Measurements from ENCODE around the gene AFF2.

AFF2 gene

DNA sequence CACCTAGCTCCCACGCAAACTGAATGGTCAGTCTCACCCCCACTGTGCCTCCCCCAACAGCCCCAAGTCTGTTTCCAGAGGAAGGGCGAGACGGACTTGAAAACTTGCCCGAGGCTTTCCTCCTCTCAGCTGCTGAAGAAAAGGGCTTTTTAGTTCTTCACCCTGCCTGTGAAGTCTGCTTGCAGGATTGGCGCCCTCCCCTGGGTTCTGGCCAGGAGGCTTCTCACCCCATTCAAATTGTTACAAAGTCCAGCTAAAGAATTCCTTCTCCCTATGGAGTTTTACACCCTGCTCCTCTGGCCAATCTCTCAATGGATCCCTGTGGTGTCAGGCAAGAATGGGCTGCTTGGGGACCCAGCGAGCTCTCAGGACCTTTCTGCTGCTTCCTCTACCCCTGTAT, 241.0 kb downstream of the AFF2 start:
- DNase-seq (ENCODE audit: low spot score) = no peak

DNA sequence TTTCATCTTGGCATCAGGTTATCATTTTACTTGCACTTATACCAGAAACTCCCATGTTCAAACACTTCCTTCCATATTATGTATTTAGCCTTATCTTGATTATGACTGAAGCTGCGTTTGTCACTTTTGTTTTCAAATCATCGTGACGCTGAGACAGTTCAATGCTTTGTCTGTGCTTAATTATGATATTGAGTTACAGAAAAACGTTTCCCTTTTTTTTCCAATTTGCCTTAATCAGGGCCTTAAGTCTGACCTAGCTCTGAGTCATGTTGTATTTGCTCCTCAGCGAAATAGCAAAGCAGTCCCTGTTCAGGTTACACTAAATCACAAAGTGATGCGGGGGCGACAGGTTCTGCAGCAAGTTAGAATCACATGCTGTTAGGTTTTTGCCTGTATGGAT, 254.7 kb downstream of the AFF2 start:
- DNase-seq (ENCODE audit: low spot score) = no peak

DNA sequence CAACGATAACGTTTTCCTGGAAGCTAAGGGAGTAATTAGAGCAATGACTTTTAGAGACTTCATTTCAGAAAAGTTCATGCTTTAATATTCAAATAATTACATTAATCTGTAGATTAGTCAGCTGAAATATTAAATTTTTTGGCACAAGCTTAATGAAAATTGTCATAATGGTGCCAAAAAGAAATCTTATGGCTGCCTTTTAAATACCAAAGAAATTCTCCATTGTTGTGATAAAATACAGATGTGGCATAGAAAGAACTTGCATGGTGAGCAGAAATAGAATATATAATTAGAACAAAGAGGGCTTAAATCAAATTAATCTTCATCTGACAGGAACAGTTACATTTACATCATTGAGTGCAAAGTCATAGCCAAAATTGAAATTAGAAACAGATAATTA, 263.5 kb downstream of the AFF2 start:
- DNase-seq (ENCODE audit: low spot score) = no peak

DNA sequence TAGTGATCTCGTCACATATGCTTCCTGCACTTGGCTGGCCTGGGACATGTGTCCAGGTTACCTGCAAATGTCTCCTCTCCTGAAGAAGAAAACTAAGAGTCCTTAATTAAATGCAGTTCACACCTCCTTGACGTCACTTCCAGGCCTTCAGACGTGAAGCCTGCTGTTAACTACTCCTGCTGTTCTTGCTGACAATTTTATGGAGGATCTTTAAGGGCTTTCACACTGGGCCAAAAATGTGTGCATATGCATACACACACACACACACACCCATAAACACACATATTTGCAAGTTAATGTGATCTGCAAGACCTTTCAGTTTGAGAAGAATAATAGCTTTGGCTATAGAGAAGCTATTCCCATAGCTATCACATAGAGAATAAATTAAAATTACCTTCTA, 267.9 kb downstream of the AFF2 start:
- DNase-seq (ENCODE audit: low spot score) = no peak

DNA sequence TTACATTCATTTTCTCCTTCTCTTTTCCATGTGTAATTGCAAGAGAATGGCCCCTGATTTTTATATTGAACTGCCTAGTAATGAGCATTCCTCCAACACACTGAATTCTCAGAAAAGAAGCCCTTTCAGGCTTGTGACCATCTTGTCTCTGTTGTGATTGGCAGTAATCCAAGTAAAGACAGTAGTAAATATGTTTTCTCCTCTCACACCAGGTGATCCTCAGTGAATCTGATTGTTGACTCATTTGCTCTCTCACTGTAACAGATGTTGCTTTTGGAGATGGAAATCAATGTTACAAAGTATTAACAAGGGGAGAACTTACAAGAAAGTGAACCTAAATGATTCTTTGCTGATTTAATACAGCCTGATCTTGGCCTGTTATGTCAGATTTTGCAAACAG, 271.0 kb downstream of the AFF2 start:
- no peak for DNase-seq (ENCODE audit: low spot score)

DNA sequence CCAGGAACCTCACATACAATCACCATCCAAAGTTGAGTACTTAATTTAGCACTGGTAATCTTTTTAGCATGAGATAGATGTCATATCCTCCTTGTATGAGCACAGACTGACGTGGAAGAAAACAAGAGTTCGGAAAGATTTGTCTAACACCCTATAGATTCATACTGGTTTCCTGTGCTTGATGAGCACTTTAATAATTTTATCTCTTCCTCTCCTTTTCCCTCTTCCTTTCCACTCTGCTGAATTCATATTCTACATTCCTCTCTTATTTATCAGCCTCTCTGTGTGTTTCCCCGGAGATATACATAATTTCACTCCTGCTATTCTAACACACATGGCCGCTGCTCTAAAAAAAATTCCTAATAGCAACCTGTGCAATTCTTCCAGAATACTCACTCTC, 273.9 kb downstream of the AFF2 start:
- DNase-seq (ENCODE audit: low spot score) = no peak

DNA sequence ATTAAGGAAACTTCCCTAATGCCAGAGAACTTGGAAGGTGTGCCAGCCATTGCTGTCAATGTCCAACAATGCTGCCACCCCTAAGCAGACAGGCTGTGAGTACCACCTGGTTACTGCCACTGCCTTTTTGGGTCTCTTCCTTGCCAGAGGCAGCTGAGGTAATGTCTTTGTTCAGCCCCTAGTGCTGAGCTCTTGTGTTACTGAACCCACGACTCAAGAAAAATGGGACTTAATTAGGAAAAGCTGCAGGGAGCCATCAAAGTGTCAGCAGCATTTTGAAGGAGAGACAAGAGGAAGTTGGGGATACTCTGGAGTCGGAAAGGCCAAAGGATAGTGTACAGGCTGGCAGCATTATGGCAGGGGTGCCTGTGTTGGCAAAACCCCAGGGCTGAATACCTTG, 283.7 kb downstream of the AFF2 start:
- no peak for DNase-seq (ENCODE audit: low spot score)

DNA sequence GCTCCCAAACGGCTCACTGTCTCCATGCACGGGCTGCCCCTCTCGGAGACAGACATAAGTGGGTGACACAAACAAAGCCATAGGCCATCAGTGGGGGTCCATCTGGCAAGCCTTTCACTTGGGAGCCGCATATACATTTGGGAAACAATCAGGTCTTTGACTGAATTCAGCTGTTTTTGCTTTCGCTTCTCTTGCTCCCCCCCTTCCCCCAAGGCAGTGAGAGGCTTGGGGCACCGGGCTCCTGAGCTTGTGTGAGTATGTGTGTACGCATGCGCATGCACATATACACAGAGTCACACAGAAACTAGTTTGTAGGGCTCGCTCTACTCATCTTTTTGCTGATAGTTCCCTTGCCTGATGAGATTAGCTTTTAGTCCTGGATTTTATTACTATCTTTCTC, 284.4 kb downstream of the AFF2 start:
- no peak for DNase-seq (ENCODE audit: low spot score)

DNA sequence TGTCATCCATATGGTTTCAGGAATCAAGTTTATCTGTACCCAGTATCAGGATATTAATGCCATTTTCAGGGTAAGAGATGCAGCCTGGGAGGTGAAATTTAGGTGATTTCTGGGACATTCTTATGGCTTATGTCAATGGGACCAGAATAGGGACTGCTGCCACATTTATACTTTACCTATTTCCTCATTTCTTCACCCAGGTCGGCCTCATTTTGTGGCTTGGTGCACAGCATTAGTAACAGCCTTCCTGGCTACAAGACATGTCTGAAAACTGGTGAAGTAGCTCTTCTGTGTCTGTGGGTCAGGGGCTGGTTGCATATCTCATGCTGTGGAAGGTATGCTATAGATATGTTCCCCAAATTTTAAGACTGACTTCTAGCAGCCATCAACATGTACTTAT, 284.8 kb downstream of the AFF2 start:
- no peak for DNase-seq (ENCODE audit: low spot score)

DNA sequence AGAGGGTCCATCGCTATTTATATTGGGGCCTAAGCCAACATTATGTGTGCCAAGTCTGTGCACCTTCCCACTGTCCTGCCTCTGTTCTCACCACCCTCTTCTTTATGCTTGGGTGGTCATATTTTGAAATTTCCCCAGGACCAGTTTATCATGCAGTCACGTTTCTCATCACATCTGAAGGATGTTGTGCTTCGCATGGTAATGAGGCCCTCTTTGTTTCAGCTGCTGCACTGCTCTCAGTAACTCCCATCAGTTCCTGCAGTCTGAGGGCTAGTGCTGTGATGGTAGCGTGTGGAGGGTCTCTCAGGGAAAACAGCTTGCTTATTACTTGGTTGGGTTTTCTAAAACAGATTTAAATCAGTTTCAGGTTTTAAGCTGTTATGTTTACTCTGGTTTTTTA, 288.0 kb downstream of the AFF2 start:
- no peak for DNase-seq (ENCODE audit: low spot score)

DNA sequence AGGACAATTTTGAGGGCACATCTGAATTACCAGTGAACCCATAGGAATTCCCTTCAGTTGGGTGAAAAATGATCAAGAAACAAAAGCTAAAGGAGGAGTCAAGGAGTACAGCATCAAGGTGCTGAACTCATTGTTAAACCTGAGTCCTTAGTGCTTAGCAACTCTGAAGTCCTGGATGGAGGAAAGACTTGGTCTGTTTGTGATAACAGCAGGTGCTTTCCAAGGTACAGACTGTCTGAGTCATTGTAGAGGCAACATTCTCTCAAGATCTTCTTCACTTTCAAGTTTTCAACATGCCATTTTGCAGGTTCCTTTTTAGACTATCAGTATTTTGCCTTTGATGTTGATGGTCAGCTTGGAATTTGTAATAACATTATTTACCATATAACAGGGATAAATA, 293.9 kb downstream of the AFF2 start:
- DNase-seq (ENCODE audit: low spot score) = no peak

DNA sequence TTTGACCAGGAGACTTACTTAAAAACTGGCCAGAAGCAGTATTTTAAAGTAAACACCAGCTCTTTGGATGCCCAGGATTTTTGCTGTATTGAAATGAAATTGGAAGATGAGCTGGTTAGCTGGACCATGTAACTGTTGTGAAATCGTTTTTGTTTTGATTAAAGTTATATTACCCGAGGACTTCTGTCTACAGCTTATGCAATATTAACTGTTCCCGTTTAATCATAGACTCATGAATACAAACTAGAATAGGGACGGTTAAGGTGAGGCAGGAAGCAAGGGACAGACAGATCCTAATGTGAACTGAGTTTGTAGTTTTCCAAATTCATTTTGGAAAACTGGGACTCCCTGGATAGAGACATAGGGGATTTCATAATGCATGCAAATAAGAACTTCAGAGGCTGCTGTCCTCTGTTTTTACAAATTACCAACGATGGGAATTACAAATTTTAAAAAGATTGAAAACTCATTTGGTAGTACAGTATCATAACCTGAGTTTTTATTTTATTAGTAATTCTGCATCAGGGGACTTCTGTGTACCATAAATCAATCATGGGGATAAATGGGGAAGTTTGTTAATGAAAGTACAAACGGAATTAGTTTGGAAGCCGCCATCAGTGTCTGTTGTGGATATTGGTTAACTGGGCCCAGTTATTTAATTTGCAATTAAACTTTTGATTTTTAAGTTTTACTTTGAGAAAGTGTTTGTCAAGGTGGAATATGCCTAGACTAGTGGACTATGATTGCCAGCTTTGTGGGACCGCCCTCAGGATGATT, 304.4 kb downstream of the AFF2 start:
- DNase-seq (ENCODE audit: low spot score) = no peak

DNA sequence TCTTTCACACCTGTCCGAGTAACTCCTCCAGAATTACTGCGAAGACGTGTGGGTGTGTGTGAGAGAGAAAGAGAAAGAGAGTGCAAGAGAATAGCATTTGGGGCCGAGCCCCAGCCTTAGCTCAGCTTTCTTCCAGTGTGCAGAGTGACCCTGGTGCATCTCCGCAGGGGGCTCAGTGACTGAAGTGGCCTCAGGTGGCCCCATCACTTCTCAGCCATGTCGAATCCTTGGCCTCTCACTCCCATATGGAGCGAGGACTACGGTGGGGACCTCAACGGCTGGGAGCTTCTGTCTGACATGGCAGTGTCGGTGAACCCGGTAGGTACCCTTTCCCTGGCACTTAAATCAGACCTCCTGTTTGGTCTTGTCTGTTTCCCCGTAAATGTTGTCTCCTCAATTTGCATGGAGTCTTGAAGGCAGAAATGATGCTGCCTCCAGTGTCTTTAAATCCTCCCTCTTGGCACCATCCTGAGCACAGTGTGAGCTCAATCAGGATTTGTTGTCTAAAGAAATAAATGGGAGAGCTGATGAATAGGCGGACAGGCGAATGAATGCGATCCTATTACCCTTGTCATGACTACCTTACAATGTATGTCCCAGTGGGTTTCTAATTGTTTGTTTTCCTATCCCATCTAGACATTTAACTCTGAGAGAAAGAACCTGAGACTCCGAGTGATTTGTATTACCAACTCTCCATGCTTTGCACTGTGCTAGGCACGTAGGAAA, 305.9 kb downstream of the AFF2 start:
- DNase-seq (ENCODE audit: low spot score) = no peak

DNA sequence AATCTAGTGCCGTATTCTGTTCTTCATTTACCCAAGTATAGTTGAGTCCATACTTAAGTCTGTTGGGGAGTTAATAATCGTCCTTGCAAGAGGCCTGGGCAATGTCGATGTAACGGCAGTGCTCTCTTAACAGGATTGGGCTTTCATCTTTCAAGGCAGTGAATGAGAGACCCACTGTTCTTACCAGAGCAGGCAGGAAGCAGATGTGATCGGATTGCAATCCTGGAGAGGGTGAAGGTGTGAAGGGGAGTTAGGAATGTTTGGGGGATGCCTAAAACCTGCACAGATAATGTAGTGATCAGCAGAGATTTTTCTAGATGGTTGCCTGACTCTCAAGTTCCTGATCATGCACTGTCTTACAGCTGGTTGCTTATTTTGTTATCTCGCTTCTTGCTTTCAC, 308.4 kb downstream of the AFF2 start:
- DNase-seq (ENCODE audit: low spot score) = no peak

DNA sequence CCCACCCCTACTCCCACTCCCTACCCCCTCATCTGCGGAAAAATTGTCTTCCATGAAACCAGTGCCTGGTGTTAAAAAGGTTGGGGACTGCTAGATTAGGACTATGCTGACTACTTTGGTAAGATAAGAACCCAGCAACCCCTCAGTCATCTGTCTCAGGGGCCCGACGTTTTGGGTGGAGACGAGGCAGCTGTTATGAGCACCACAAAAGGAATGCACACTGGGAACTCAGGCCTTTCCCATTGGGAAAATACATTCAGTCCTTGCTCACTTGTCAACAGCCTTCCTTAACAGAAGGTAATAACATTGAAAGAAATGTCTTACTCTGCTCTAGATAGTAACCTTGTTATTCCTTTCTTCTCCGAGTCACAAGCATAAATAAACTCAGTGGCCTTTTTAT, 310.8 kb downstream of the AFF2 start:
- DNase-seq (ENCODE audit: low spot score) = no peak

DNA sequence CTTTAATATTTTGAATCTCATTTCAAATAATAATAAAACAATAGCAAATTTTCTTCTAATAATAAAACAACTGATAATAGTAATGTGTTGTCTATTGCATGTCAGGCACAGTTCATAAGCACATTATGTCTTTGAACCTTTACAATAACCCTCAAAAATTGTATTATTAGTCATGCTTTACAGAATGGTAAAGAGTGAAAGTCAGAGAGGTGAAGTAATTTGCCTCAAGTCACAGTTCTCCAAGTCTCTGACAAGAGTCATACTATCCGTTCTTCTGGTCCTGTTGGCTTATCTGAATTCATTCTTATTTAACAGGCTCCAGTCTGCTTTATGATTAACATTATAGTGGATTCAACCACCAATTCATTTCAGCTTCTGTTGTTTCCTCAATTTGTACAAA, 313.0 kb downstream of the AFF2 start:
- DNase-seq (ENCODE audit: low spot score) = no peak

DNA sequence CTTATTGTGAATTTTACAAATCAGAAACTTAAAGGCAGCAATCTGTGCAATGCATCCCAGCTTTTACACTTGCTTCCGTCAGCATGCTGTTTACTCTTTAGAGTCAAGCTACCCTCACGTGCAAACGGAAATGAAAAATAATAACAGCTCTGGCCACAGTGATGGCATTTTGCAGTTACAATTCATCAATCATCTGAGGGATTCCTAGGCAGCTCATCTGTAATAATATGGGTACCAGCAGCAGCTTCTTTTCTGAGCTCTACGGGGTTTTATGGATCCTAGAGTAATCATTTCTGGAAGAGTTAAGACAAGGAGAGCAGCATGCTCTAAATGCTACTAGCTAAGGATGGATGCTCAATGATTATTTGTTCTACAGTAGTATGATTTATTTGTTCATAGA, 313.6 kb downstream of the AFF2 start:
- no peak for DNase-seq (ENCODE audit: low spot score)

DNA sequence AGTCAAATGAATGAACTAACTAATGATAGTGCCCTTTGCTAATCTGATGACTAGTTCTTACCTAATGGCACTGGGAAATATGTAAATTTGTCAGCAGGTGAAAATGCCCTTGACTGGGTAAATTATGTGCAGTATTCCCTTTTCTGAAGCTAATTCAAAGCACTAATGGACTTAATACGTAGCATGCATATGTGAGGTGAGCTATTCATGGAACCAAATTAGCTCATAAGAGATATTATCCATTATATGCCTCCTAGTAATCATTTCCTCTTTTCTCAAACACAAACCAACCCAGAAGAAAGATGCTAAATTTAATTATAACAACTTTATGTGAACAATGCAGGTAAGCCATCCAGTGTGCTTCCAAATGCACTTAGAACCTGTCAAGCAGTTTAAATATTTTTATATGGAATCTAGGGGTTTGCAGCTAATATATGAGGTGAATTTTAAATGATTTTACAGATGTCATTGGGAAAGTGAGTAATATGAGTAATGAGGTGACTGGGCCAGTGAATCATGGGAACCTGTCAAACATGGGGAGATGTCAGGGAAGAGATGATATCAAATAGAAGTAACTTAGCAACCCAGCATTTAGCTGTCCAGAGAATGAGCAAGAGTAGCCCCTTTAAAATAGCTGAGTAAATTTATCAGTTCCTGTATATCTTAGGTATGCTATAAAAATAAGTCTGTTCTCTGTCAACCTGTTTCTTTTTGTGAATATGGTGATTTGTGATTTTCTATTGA, 315.0 kb downstream of the AFF2 start:
- DNase-seq (ENCODE audit: low spot score) = no peak

DNA sequence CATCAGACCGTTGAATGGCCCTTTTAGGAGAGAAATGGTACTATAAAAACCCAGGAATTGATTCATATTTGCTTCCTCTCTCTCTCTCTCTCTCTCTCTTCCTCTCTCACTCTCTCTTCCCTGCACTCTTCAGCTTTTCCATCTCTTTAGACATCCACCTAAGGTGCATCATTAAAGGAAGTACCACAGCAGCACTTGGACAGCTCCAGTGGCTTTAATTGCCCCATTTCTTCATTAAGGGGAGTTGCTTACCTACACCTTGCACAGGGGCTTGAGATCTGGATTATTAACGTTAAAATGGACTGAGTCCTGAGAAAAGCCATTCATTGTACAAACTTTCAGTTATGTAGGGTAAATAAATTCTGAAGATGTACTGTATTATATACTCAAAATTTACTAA, 323.6 kb downstream of the AFF2 start:
- DNase-seq (ENCODE audit: low spot score) = no peak

DNA sequence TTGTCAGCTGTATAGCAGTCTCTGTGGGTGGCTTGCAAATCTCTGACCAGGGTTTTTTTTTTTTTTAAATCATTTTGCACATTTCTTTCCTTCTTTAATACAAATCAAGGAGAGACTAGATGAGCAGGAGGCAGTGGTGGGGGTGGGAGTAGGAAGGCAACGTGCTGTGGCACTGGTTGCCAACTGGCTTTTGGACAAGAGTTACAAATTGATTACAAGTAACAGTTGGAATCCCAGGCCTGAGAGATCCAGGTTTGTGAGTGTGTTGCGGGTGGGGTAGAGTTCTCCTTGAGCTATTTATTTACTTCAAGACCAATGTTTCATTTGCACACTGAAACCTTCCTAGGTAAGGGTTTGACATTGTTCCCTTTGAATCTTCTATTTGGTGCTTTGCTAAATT, 325.3 kb downstream of the AFF2 start:
- DNase-seq (ENCODE audit: low spot score) = no peak

DNA sequence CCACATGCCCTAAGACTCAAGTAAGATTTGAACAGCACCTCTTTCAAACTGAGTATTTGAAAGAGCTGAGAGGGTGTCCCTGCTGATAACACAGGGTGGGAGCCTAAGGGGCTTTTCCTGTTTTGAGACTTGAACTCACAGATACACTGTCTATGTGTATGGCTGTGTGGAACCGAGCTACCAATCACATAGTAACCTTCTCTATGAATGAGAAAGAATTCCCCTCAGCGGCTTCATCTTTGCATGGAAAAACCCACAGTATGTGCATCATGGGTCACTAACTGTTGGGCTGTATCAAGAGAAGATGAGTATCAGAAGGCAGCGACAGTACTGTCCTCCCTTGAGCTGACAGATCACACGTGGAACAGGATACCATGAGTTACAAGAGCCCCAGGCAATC, 336.3 kb downstream of the AFF2 start:
- DNase-seq (ENCODE audit: low spot score) = no peak

DNA sequence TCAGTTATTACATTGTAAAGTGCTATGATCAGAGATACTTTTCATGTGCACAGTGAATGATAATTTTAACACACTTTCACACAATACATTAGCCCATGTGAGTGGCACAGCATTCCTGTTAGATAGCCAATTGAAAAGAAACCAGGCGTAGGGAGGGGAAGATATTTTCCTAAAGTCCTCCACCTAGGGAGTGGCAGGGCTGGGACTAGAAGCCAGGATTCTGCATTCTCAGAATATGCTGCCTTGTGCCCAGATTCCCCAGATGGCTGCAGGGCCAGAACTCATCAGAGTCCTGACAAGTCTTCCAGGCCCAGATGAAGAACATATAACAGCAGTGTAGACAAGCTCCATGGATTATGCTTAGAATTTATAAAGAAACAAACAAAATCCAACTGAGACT, 350.2 kb downstream of the AFF2 start:
- no peak for DNase-seq (ENCODE audit: low spot score)

DNA sequence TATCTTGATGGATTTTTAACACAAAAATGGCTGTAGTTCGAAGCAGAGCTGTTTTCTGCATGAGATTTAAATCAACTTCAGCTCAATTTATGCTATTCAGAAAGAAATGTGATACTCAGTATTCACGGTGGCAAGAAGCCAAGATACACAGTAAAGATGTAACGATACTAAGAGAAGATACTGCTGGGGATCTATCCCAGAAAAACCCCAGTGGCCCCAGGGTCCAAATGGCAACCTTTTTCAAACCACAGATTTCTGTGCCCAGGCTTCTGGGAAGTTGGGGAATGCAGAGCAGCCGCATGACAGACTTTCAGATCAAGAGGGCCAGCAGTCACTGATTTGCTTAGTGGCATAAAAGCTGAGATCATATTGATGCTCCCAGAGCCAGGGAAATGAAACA, 353.9 kb downstream of the AFF2 start:
- no peak for DNase-seq (ENCODE audit: low spot score)

Data from LoVo (cell line).